ENCODE results near the gene EEF1AKMT4.

- TF ChIP-seq CTCF (conservative IDR thresholded peaks at IDR 0.05) (no peak), EZH2 (IDR thresholded peaks at IDR 0.05; ENCODE audit: low read depth) (no peak)
Observed at GRCh38 chr3:184306341-184306972, 57.0 kb downstream of the EEF1AKMT4 start.

All from PC-9 (cell line).